Osteoblast (primary cell): ENCODE results near the gene SLC9A7. TPM values are rescaled to one million over a fixed set of nuclear protein-coding genes. Genes with fewer than 3 reads are reported as not detected.

ENCODE experiments used
- DNase-seq: peaks from one replicate; pipeline ENCODE4 v3.0.0; 2011; ENCODE audit warnings: low spot score, mixed read lengths; ENCODE audit not compliant: insufficient read length; ENCODE audit errors: missing footprints
- H2AFZ ChIP-seq: 2 replicates; pipeline ENCODE4 v1.6.0; 2011; ENCODE audit warnings: mild to moderate bottlenecking, low read length
- H3K27ac ChIP-seq: 2 replicates; pipeline ENCODE4 v1.5.1; 2011; ENCODE audit warnings: mild to moderate bottlenecking, low read depth, low read length, moderate library complexity
- H3K27me3 ChIP-seq: 2 replicates; pipeline ENCODE4 v1.6.0; 2012; ENCODE audit warnings: mild to moderate bottlenecking, control low read depth, inconsistent platforms, low read length, moderate library complexity; ENCODE audit not compliant: insufficient read depth
- H3K36me3 ChIP-seq: 2 replicates; pipeline ENCODE4 v1.5.1; 2011; ENCODE audit warnings: mild to moderate bottlenecking, low read length, control low read depth, moderate library complexity; ENCODE audit not compliant: insufficient read depth
- H3K4me1 ChIP-seq: 2 replicates; pipeline ENCODE4 v1.5.1; 2011; ENCODE audit warnings: mild to moderate bottlenecking, low read length, control low read depth, moderate library complexity; ENCODE audit not compliant: insufficient read depth
- H3K4me2 ChIP-seq: 2 replicates; pipeline ENCODE4 v1.6.0; 2011; ENCODE audit warnings: mild to moderate bottlenecking, low read length; ENCODE audit not compliant: insufficient read depth
- H3K4me3 ChIP-seq: fragments of 200-600 bp; sonication (generic); 3 replicates; pipeline ENCODE4 v1.5.1; 2012; ENCODE audit warnings: mild to moderate bottlenecking, low read length, inconsistent platforms; ENCODE audit not compliant: insufficient read depth
- H3K79me2 ChIP-seq: 2 replicates; pipeline ENCODE4 v1.6.0; 2012; ENCODE audit warnings: mild to moderate bottlenecking, low read length, control low read depth, inconsistent platforms; ENCODE audit not compliant: insufficient read depth
- H3K9me3 ChIP-seq: 2 replicates; pipeline ENCODE4 v1.5.1; 2011; ENCODE audit warnings: low read depth, low read length, control low read depth
- H4K20me1 ChIP-seq: 2 replicates; pipeline ENCODE4 v1.6.0; 2012; ENCODE audit warnings: mild to moderate bottlenecking, low read length, control low read depth; ENCODE audit not compliant: insufficient read depth
- total RNA-seq: library from RNA; depleted of rRNA; stranded (reverse); fragments of >200 nt; gene quantifications from 2 replicates; pipeline ENCODE4 v1.2.3, GENCODE V29; 2012
- TF ChIP-seq, protein P1 (sequence below): IDR thresholded peaks from 2 replicates; pipeline ENCODE4 v1.5.1; 2011; ENCODE audit warnings: mild to moderate bottlenecking, low read depth, low read length, moderate library complexity; ENCODE audit errors: extremely low read depth

SLC9A7 gene
- total RNA-seq, 1 donor: 42.0 TPM

DNA sequence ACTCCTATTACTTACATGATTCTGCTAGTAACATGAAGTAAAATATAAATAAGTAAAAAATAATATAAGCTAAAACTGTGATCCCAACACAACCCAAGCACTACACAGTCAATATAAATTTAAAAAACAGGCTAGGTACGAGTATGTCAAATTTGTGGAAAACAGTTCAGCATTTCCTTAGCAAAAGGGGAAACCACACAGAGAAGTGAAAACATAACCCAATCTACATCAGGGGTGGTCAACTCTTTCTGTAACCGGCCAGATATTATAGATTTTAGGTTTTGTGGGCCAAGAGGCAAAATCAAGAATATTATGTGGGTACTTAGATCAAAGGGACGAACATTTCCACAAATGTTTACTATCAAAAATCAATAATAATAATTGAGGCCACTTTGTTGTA, 115.3 kb downstream of the SLC9A7 start:
- no peak for DNase-seq
- Histone ChIP-seq H4K20me1 (no peaks in the 10 kb centered on the region), H3K27me3 (no peaks in the 10 kb centered on the region), H3K79me2 (no peaks in the 10 kb centered on the region), H3K36me3 (peaks cover 6% of the 10 kb centered on the region), H3K4me1 (no peaks in the 10 kb centered on the region), H3K4me2 (no peak overlapping the region), H3K9me3 (no peaks in the 10 kb centered on the region), H3K4me3 (no peak overlapping the region), H2AFZ (no peak overlapping the region), H3K27ac (no peak overlapping the region)
- TF ChIP-seq, protein P1, sequence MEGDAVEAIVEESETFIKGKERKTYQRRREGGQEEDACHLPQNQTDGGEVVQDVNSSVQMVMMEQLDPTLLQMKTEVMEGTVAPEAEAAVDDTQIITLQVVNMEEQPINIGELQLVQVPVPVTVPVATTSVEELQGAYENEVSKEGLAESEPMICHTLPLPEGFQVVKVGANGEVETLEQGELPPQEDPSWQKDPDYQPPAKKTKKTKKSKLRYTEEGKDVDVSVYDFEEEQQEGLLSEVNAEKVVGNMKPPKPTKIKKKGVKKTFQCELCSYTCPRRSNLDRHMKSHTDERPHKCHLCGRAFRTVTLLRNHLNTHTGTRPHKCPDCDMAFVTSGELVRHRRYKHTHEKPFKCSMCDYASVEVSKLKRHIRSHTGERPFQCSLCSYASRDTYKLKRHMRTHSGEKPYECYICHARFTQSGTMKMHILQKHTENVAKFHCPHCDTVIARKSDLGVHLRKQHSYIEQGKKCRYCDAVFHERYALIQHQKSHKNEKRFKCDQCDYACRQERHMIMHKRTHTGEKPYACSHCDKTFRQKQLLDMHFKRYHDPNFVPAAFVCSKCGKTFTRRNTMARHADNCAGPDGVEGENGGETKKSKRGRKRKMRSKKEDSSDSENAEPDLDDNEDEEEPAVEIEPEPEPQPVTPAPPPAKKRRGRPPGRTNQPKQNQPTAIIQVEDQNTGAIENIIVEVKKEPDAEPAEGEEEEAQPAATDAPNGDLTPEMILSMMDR: no peak

DNA sequence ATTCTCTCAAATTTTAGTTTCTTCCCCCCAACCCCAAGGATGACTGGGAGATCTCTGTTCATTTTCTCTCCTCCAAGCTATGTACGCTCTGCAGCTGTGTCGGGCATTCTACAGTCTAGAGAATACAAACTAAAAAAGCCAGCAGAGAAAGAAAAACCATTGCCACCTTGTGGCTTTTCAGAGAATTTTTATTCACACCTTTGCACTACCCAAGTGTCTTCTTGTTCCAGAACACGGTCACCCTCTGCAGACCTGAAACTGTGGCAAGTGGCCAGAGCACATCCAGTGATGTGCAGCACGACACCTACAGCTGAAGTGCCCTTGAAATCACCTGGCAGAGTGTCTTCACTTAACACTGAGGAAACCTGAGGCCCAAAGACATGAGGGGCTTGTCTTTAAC, 116.8 kb downstream of the SLC9A7 start:
- Histone ChIP-seq H3K27ac (no peak overlapping the region), H3K4me1 (no peaks in the 10 kb centered on the region), H3K4me2 (no peak overlapping the region), H2AFZ (no peak overlapping the region), H3K4me3 (no peak overlapping the region), H3K27me3 (no peaks in the 10 kb centered on the region), H3K36me3 (peaks cover 4% of the 10 kb centered on the region), H3K9me3 (no peaks in the 10 kb centered on the region), H3K79me2 (no peaks in the 10 kb centered on the region), H4K20me1 (no peaks in the 10 kb centered on the region)
- no peak for DNase-seq
- TF ChIP-seq, protein P1: peak; percentile 39

DNA sequence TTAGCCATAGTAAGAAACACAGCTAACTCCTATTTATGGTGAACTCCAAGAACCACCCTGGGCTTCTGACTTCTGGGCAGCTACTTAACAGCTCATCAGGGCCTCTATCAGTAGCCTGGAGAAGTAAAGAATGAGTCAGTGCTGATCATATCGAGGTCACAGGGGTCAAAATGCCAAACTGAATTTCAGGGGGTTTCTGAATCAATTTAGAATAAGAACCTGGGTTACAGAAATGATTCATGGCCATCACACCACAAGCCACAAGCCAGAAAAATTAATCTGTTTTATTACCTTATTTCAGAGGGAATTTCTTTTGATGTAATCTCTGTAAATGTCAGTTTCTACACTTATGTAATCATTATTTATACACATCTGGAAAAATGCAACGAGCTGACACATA, 121.0 kb downstream of the SLC9A7 start:
- Histone ChIP-seq H2AFZ (no peak overlapping the region), H3K9me3 (no peaks in the 10 kb centered on the region), H3K79me2 (no peaks in the 10 kb centered on the region), H3K4me2 (no peak overlapping the region), H3K36me3 (no peaks in the 10 kb centered on the region), H4K20me1 (no peaks in the 10 kb centered on the region), H3K4me3 (no peak overlapping the region), H3K4me1 (no peaks in the 10 kb centered on the region), H3K27me3 (no peaks in the 10 kb centered on the region), H3K27ac (no peak overlapping the region)
- TF ChIP-seq, protein P1: no peak
- DNase-seq: peak; percentile 82

DNA sequence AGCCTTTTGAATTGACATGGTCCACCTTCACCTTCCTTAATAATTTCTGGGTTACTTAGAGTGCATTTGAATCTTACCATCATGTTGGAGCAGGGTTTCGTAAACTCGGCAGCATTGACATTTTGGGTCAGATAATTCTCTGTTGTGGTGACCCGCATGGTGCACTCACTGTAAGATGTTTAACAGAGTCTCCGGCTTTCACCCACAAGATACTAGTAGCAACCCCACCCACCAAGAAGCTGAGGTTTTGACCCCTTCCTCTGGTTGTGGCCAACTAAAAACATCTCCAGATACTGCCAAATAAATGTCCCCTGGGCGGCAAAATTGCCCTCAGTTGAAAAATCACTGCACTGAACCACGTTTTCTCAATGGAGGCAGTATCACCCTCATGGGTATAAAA, 122.7 kb downstream of the SLC9A7 start:
- Histone ChIP-seq H3K4me2 (no peak overlapping the region), H3K9me3 (no peaks in the 10 kb centered on the region), H3K27ac (no peak overlapping the region), H3K79me2 (no peaks in the 10 kb centered on the region), H2AFZ (no peak overlapping the region), H3K27me3 (no peaks in the 10 kb centered on the region), H3K4me1 (no peaks in the 10 kb centered on the region), H3K4me3 (no peak overlapping the region), H4K20me1 (no peaks in the 10 kb centered on the region), H3K36me3 (no peaks in the 10 kb centered on the region)
- no peak for DNase-seq
- TF ChIP-seq, protein P1: no peak
